Keratinocyte (primary cell): Measurements from ENCODE around the gene HNRNPAB. TPM values are rescaled to one million over a fixed set of nuclear protein-coding genes. Genes with fewer than 3 reads are reported as not detected.

ENCODE experiments used
- DNase-seq: peaks from one replicate; pipeline ENCODE4 v3.0.0-alpha.2; 2011; ENCODE audit warnings: low read depth, missing footprints, low spot score
- FAIRE-seq: peaks from 2 replicates; lab custom pipeline; 2011; peaks lifted over from hg19 to GRCh38; lab: Jason Lieb, UNC
- H2AFZ ChIP-seq: 2 replicates; pipeline ENCODE4 v1.6.0; 2012; ENCODE audit warnings: low read length, control low read depth, inconsistent platforms; ENCODE audit not compliant: control insufficient read depth
- H3K27ac ChIP-seq: 2 replicates; pipeline ENCODE4 v1.5.1; 2011; ENCODE audit warnings: low read length; ENCODE audit not compliant: control insufficient read depth, insufficient read depth
- H3K27me3 ChIP-seq: 3 replicates; pipeline ENCODE4 v1.6.0; 2011; ENCODE audit warnings: low read length; ENCODE audit not compliant: control insufficient read depth, insufficient read depth; ENCODE audit errors: extremely low read depth
- H3K36me3 ChIP-seq, 2 experiments: 2 replicates in 1 of 2; 3 replicates in 1 of 2; pipeline ENCODE4 v1.5.1; 2011; ENCODE audit warnings: low read length in 2 of 2, mild to moderate bottlenecking in 1 of 2; ENCODE audit not compliant: control insufficient read depth in 2 of 2, insufficient read depth in 2 of 2; ENCODE audit errors: extremely low read depth in 1 of 2
- H3K4me1 ChIP-seq: 3 replicates; pipeline ENCODE4 v1.5.1; 2011; ENCODE audit warnings: low read length; ENCODE audit not compliant: control insufficient read depth, insufficient read depth; ENCODE audit errors: extremely low read depth
- H3K4me2 ChIP-seq: 3 replicates; pipeline ENCODE4 v1.6.0; 2011; ENCODE audit warnings: low read depth, low read length; ENCODE audit not compliant: control insufficient read depth, insufficient read depth; ENCODE audit errors: extremely low read depth
- H3K4me3 ChIP-seq, 3 experiments: fragments of 200-600 bp in 1 of 3; sonication (generic) in 1 of 3; 2 replicates in 2 of 3; 3 replicates in 1 of 3; pipeline ENCODE4 v1.5.1; 2011 to 2016; ENCODE audit warnings: low read length in 3 of 3, mild to moderate bottlenecking in 3 of 3, control low read depth in 2 of 3, inconsistent platforms in 1 of 3, low read depth in 1 of 3, mixed read lengths in 1 of 3, mixed run types in 1 of 3, moderate library complexity in 1 of 3; ENCODE audit not compliant: control insufficient read depth in 2 of 3, insufficient read depth in 2 of 3; ENCODE audit errors: extremely low read depth in 1 of 3
- H3K79me2 ChIP-seq: 2 replicates; pipeline ENCODE4 v1.6.0; 2012; ENCODE audit warnings: low read length; ENCODE audit not compliant: control insufficient read depth, insufficient read depth
- H3K9ac ChIP-seq: 3 replicates; pipeline ENCODE4 v1.6.0; 2011; ENCODE audit warnings: low read length; ENCODE audit not compliant: control insufficient read depth, insufficient read depth; ENCODE audit errors: extremely low read depth
- H3K9me1 ChIP-seq: 3 replicates; pipeline ENCODE4 v1.6.0; 2011; ENCODE audit warnings: low read length; ENCODE audit not compliant: control insufficient read depth, insufficient read depth; ENCODE audit errors: extremely low read depth
- H3K9me3 ChIP-seq: 2 replicates; pipeline ENCODE4 v1.5.1; 2012; ENCODE audit warnings: low read depth, low read length; ENCODE audit not compliant: control insufficient read depth
- H4K20me1 ChIP-seq: 3 replicates; pipeline ENCODE4 v1.6.0; 2011; ENCODE audit warnings: low read length; ENCODE audit not compliant: control insufficient read depth, insufficient read depth; ENCODE audit errors: extremely low read depth
- CTCF ChIP-seq, 3 experiments: IDR thresholded peaks in 1 of 3; conservative IDR thresholded peaks in 1 of 3; optimal IDR thresholded peaks in 1 of 3; 2 replicates in 2 of 3; 3 replicates in 1 of 3; pipeline versions ENCODE3 to v1.5.1; 2011; ENCODE audit warnings: low read length in 3 of 3, mild to moderate bottlenecking in 3 of 3, moderate library complexity in 2 of 3, control low read depth in 1 of 3, inconsistent platforms in 1 of 3; ENCODE audit not compliant: insufficient read depth in 2 of 3; ENCODE audit errors: extremely low read depth in 1 of 3
- EZH2 ChIP-seq: IDR thresholded peaks from one replicate; pipeline ENCODE4 v1.6.1; 2012; ENCODE audit warnings: inconsistent platforms, mild to moderate bottlenecking, low read length, moderate library complexity
- dilution Hi-C: fragments of 300-500 bp; cut with MboI; formaldehyde crosslinking; loops from one replicate; pipeline ENCODE4 v1.7.0; 2020; ENCODE audit warnings: low sequenced_read_pairs; ENCODE audit not compliant: extremely low pct_ligation_motif_present
- polyA plus RNA-seq, 5 experiments: library from polyadenylated mRNA; depleted of rRNA in 3 of 5; stranded (reverse) in 3 of 5; stranded (forward) in 1 of 5; unstranded in 1 of 5; fragments of >200 nt; gene quantifications; 1 replicate in 1 of 5; 2 replicates in 3 of 5; 3 replicates in 1 of 5; pipeline versions ENCODE4 v1.2.1 to v1.2.3, GENCODE V29; 2011 to 2012; ENCODE audit warnings: missing spikeins in 2 of 5, low read depth in 1 of 5, low replicate concordance in 1 of 5

HNRNPAB gene
- polyA plus RNA-seq, 1 donor (not counting 4 experiments of a cell fraction or from before 2014, with no cell fraction given): 161 TPM

- no peak for FAIRE-seq
- no peak for TF ChIP-seq EZH2
- TF ChIP-seq CTCF (optimal IDR thresholded peaks at IDR 0.05 in 1 of 3, IDR thresholded peaks at IDR 0.05 in 1 of 3, conservative IDR thresholded peaks at IDR 0.05 in 1 of 3; ENCODE audit: extremely low read depth in 1 of 3, insufficient read depth in 2 of 3, low read length in 3 of 3): peak in 2 of 3 experiments; percentile 13 to 27
- no peak overlapping the region for H3K27ac ChIP-seq
- H3K9ac ChIP-seq: no peak overlapping the region
- no peak overlapping the region for H3K4me3 ChIP-seq
- no peak for DNase-seq
- H4K20me1 ChIP-seq: peaks cover 4% of the 10 kb centered on the region
- H3K4me1 ChIP-seq: peaks cover 10% of the 10 kb centered on the region
- H3K9me3 ChIP-seq: no peaks in the 10 kb centered on the region
- H3K79me2 ChIP-seq: no peaks in the 10 kb centered on the region
- no peaks in the 10 kb centered on the region for H3K27me3 ChIP-seq
- no peak overlapping the region for H2AFZ ChIP-seq
- dilution Hi-C loops: no loop called here
- peaks cover 13 to 14% of the 10 kb centered on the region in 2 experiments for H3K36me3 ChIP-seq
- no peaks in the 10 kb centered on the region for H3K9me1 ChIP-seq
- no peak overlapping the region for H3K4me2 ChIP-seq
Observed at GRCh38 chr5:178223196-178223773, 19.0 kb downstream of the HNRNPAB start.

- Histone ChIP-seq H3K4me1 (peaks cover 16% of the 10 kb centered on the region), H4K20me1 (peaks cover 4% of the 10 kb centered on the region), H3K4me2 (no peak overlapping the region), H3K36me3 (peaks cover 13 to 20% of the 10 kb centered on the region in 2 experiments), H3K27me3 (no peaks in the 10 kb centered on the region), H3K9ac (no peak overlapping the region), H2AFZ (no peak overlapping the region), H3K4me3 (no peak overlapping the region), H3K27ac (no peak overlapping the region), H3K9me1 (no peaks in the 10 kb centered on the region), H3K79me2 (peaks cover 2% of the 10 kb centered on the region), H3K9me3 (no peaks in the 10 kb centered on the region)
- DNase-seq (no peak), FAIRE-seq (no peak)
- dilution Hi-C loops: no loop called here
- TF ChIP-seq CTCF (optimal IDR thresholded peaks at IDR 0.05 in 1 of 3, IDR thresholded peaks at IDR 0.05 in 1 of 3, conservative IDR thresholded peaks at IDR 0.05 in 1 of 3; ENCODE audit: extremely low read depth in 1 of 3, insufficient read depth in 2 of 3, low read length in 3 of 3) (no peak), EZH2 (no peak)
Observed at GRCh38 chr5:178223828-178224335, 19.5 kb downstream of the HNRNPAB start.
